DND-41 (cell line): ENCODE results near the gene ATP6V0E2.

Source experiments
- ATAC-seq: fragments of 200-7000 bp; cut with Tn5 transposase; 3 replicates; pipeline ENCODE4 v1.9.1; 2021; ENCODE audit warnings: low read depth; ENCODE audit not compliant: insufficient read depth
- DNase-seq: peaks from one replicate; pipeline ENCODE4 v3.0.0-alpha.2; 2020
- H2AFZ ChIP-seq: 2 replicates; pipeline ENCODE4 v1.6.0; 2012; ENCODE audit warnings: low read depth, low read length
- H3K27ac ChIP-seq: 2 replicates; pipeline ENCODE4 v1.5.1; 2012; ENCODE audit warnings: low read length, inconsistent platforms
- H3K27me3 ChIP-seq: fragments of 200-600 bp; sonication (generic); 2 replicates; pipeline ENCODE4 v1.6.0; 2012; ENCODE audit warnings: low read length, mild to moderate bottlenecking, inconsistent platforms; ENCODE audit not compliant: insufficient read depth, poor library complexity
- H3K36me3 ChIP-seq: 2 replicates; pipeline ENCODE4 v1.5.1; 2012; ENCODE audit warnings: low read length, inconsistent platforms; ENCODE audit not compliant: insufficient read depth
- H3K4me1 ChIP-seq: 2 replicates; pipeline ENCODE4 v1.5.1; 2012; ENCODE audit warnings: mild to moderate bottlenecking, low read length; ENCODE audit not compliant: insufficient read depth
- H3K4me2 ChIP-seq: 2 replicates; pipeline ENCODE4 v1.6.0; 2012; ENCODE audit warnings: mild to moderate bottlenecking, moderate library complexity, low read length, inconsistent platforms; ENCODE audit not compliant: insufficient read depth
- H3K4me3 ChIP-seq, 2 experiments: fragments of 200-600 bp in 1 of 2; shearing (Covaris generic) in 1 of 2; 2 replicates each; pipeline ENCODE4 v1.5.1; 2012 to 2016; ENCODE audit warnings: inconsistent platforms in 2 of 2, low read length in 2 of 2, mild to moderate bottlenecking in 2 of 2, low read depth in 1 of 2, moderate library complexity in 1 of 2
- H3K79me2 ChIP-seq: 2 replicates; pipeline ENCODE4 v1.6.0; 2012; ENCODE audit warnings: low read length, inconsistent platforms; ENCODE audit not compliant: insufficient read depth
- H3K9ac ChIP-seq: 2 replicates; pipeline ENCODE4 v1.6.0; 2012; ENCODE audit warnings: low read depth, mild to moderate bottlenecking, inconsistent platforms, low read length, moderate library complexity
- H3K9me3 ChIP-seq: 2 replicates; pipeline ENCODE4 v1.5.1; 2012; ENCODE audit warnings: low read length, moderate library complexity, mild to moderate bottlenecking, inconsistent platforms; ENCODE audit not compliant: insufficient read depth, severe bottlenecking
- H4K20me1 ChIP-seq: 2 replicates; pipeline ENCODE4 v1.6.0; 2012; ENCODE audit warnings: low read length; ENCODE audit not compliant: insufficient read depth
- CTCF ChIP-seq: IDR thresholded peaks from 2 replicates; pipeline ENCODE4 v1.5.1; 2012; ENCODE audit warnings: borderline replicate concordance, low read length, moderate library complexity, mild to moderate bottlenecking; ENCODE audit not compliant: poor library complexity, severe bottlenecking; ENCODE audit errors: extremely low read depth
- EZH2 ChIP-seq: IDR thresholded peaks from 3 replicates; pipeline ENCODE4 v1.6.1; 2012; ENCODE audit warnings: borderline replicate concordance, low read depth, mild to moderate bottlenecking, moderate library complexity, low read length, inconsistent platforms; ENCODE audit not compliant: severe bottlenecking

Gene ATP6V0E2

GRCh38 chr7:149865437-149865836 is 8.3 kb upstream of the ATP6V0E2 start:
- Histone ChIP-seq H3K4me1 (peaks cover 68% of the 10 kb centered on the region), H3K9me3 (no peaks in the 10 kb centered on the region), H3K36me3 (peaks cover 65% of the 10 kb centered on the region), H3K9ac (peak overlapping the region; percentile 56), H3K4me2 (peak overlapping the region; percentile 53), H2AFZ (peak overlapping the region; percentile 72), H3K79me2 (no peaks in the 10 kb centered on the region), H4K20me1 (no peaks in the 10 kb centered on the region), H3K27ac (peak overlapping the region; percentile 97), H3K27me3 (no peaks in the 10 kb centered on the region), H3K4me3 (peak overlapping the region in 1 of 2 experiments; percentile 38; a peak in 2 of 4 replicates)
- no peak for TF ChIP-seq CTCF
- TF ChIP-seq EZH2 = no peak
- ATAC-seq (peak; percentile 91), DNase-seq (peak; percentile 90)

GRCh38 chr7:149866139-149866778 is 7.5 kb upstream of the ATP6V0E2 start:
- no peak for ATAC-seq
- peak; percentile 20 for DNase-seq

GRCh38 chr7:149866779-149867447 is 6.9 kb upstream of the ATP6V0E2 start:
- Histone ChIP-seq H3K27me3 (no peaks in the 10 kb centered on the region), H3K9ac (peak overlapping the region; percentile 56), H3K36me3 (peaks cover 50% of the 10 kb centered on the region), H3K9me3 (no peaks in the 10 kb centered on the region), H2AFZ (0 out of 2 replicates have a peak overlapping the region, but pooled peaks have one; percentile 15), H3K4me3 (peak overlapping the region in 1 of 2 experiments; percentile 38; a peak in 1 of 4 replicates), H3K4me2 (peak overlapping the region; percentile 53), H4K20me1 (no peaks in the 10 kb centered on the region), H3K4me1 (peaks cover 81% of the 10 kb centered on the region), H3K79me2 (no peaks in the 10 kb centered on the region), H3K27ac (peak overlapping the region; percentile 97)
- peak; percentile 74 for DNase-seq
- peak; percentile 48 for ATAC-seq
- TF ChIP-seq CTCF (no peak), EZH2 (no peak)

More at GRCh38 chr7:149866139-149866778, 7.5 kb upstream of the ATP6V0E2 start:
- H3K36me3 ChIP-seq = peaks cover 57% of the 10 kb centered on the region
- no peaks in the 10 kb centered on the region for H3K27me3 ChIP-seq
- no peaks in the 10 kb centered on the region for H4K20me1 ChIP-seq
- H2AFZ ChIP-seq = peak overlapping the region; percentile 15; the same call in 1 of the 2 replicates
- peak overlapping the region; percentile 53 for H3K4me2 ChIP-seq
- peaks cover 76% of the 10 kb centered on the region for H3K4me1 ChIP-seq
- H3K4me3 ChIP-seq = peak overlapping the region in 1 of 2 experiments; percentile 38; a peak in 1 of 4 replicates
- no peak for TF ChIP-seq CTCF
- TF ChIP-seq EZH2 = no peak
- H3K9me3 ChIP-seq = no peaks in the 10 kb centered on the region
- H3K27ac ChIP-seq = peak overlapping the region; percentile 97
- no peaks in the 10 kb centered on the region for H3K79me2 ChIP-seq
- H3K9ac ChIP-seq = peak overlapping the region; percentile 56
